ENCODE results near the gene KCNMB2. TPM values are rescaled to one million over a fixed set of nuclear protein-coding genes. Genes with fewer than 3 reads are reported as not detected.

Gene KCNMB2
- polyA plus RNA-seq, 1 donor (not counting 4 experiments of a cell fraction or from before 2014, with no cell fraction given) = not detected

DNA sequence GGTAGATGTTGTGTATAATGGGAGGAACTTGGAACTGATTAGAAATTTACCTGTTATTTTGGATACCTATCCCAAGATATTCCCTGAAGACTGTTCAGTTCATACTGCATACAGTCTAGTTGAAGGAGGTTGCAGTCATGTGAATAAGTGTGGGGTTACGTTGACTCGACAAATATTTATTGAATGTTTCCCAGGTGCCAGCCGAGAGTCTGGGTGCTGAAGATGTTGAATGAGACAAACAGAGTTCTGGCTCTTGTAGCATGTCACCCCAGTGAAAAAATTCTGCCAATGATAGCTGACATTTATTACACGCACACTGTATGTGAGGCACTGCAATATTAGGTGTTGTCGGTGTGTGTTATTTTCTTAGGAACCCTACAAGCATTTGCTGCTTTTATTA is 176.0 kb downstream of the KCNMB2 start:
- DNase-seq (ENCODE audit: low read depth, low spot score) (no peak), FAIRE-seq (no peak)
- no peak for TF ChIP-seq EZH2 (IDR thresholded peaks at IDR 0.05; ENCODE audit: low read length)
- TF ChIP-seq, protein P1, sequence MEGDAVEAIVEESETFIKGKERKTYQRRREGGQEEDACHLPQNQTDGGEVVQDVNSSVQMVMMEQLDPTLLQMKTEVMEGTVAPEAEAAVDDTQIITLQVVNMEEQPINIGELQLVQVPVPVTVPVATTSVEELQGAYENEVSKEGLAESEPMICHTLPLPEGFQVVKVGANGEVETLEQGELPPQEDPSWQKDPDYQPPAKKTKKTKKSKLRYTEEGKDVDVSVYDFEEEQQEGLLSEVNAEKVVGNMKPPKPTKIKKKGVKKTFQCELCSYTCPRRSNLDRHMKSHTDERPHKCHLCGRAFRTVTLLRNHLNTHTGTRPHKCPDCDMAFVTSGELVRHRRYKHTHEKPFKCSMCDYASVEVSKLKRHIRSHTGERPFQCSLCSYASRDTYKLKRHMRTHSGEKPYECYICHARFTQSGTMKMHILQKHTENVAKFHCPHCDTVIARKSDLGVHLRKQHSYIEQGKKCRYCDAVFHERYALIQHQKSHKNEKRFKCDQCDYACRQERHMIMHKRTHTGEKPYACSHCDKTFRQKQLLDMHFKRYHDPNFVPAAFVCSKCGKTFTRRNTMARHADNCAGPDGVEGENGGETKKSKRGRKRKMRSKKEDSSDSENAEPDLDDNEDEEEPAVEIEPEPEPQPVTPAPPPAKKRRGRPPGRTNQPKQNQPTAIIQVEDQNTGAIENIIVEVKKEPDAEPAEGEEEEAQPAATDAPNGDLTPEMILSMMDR (optimal IDR thresholded peaks at IDR 0.05 in 1 of 3, IDR thresholded peaks at IDR 0.05 in 1 of 3, conservative IDR thresholded peaks at IDR 0.05 in 1 of 3; ENCODE audit: extremely low read depth in 1 of 3, insufficient read depth in 2 of 3, low read length in 3 of 3) = no peak
- H3K79me2 ChIP-seq (ENCODE audit: control insufficient read depth, insufficient read depth, low read length) = no peaks in the 10 kb centered on the region
- no peak overlapping the region for H3K9ac ChIP-seq (ENCODE audit: control insufficient read depth, extremely low read depth, insufficient read depth, low read length)
- H3K27ac ChIP-seq (ENCODE audit: control insufficient read depth, insufficient read depth, low read length) = no peak overlapping the region
- no peak overlapping the region for H2AFZ ChIP-seq (ENCODE audit: control insufficient read depth, low read length)
- H3K4me1 ChIP-seq (ENCODE audit: control insufficient read depth, extremely low read depth, insufficient read depth, low read length) = peaks cover 14% of the 10 kb centered on the region
- H3K9me1 ChIP-seq (ENCODE audit: control insufficient read depth, extremely low read depth, insufficient read depth, low read length) = no peaks in the 10 kb centered on the region
- no peaks in the 10 kb centered on the region for H3K27me3 ChIP-seq (ENCODE audit: control insufficient read depth, extremely low read depth, insufficient read depth, low read length)
- H4K20me1 ChIP-seq (ENCODE audit: control insufficient read depth, extremely low read depth, insufficient read depth, low read length) = no peaks in the 10 kb centered on the region
- no peak overlapping the region for H3K4me3 ChIP-seq (ENCODE audit: control insufficient read depth in 2 of 3, extremely low read depth in 1 of 3, insufficient read depth in 2 of 3, low read depth in 1 of 3, low read length in 3 of 3)
- no peak overlapping the region for H3K4me2 ChIP-seq (ENCODE audit: control insufficient read depth, extremely low read depth, insufficient read depth, low read depth, low read length)
- dilution Hi-C loops (cut with MboI; ENCODE audit: extremely low pct_ligation_motif_present, low sequenced_read_pairs) = no loop called here
- no peaks in the 10 kb centered on the region for H3K9me3 ChIP-seq (ENCODE audit: control insufficient read depth, low read depth, low read length)
- no peaks in the 10 kb centered on the region for H3K36me3 ChIP-seq (ENCODE audit: control insufficient read depth in 2 of 2, extremely low read depth in 1 of 2, insufficient read depth in 2 of 2, low read length in 2 of 2)

DNA sequence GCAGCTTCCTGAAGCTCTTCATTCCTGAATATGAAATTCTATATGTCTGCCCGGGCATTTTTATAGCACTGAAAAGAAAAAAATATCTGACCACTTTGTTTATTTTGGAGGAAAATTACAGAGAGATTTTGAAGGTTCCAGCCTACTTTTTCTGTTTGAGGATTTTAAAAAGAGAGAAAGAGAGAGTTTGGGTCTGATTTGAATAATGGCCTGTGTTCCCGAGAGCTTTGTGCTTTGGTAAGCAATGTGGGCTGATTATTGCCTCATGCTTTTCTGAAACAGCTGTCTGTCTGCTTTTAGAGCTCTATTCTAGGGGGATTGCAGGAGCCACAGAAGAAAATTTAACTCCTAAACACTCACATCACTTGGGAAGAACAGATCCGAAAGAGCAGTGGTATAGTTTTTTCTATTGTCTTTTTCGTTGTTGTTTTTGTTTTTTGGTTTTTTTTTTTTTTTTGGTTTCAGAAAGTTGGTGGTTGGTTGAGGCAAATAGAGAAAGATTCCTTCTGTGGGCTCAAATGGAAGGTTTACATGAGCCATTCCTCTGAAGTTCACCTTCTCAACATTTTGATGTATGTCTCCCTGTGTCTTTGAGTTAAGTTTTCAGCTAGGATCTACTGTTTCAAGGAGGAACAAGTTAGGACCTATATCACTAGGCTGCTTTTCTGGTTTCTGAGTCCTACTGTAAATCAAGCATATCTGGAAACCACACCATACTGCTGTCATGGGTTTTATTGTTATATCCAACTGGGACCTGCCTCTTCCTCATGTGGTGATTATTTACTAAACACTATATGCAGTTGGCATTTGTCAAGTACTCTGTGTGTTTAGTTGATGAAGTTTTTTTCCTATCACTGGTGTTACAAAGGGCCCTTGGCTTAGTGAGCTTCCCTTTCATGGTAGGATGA is 178.9 kb downstream of the KCNMB2 start:
- FAIRE-seq (peak; percentile 53), DNase-seq (ENCODE audit: low read depth, low spot score) (no peak)
- no peak overlapping the region for H3K4me3 ChIP-seq (ENCODE audit: control insufficient read depth in 2 of 3, extremely low read depth in 1 of 3, insufficient read depth in 2 of 3, low read depth in 1 of 3, low read length in 3 of 3)
- H3K9me3 ChIP-seq (ENCODE audit: control insufficient read depth, low read depth, low read length) = no peaks in the 10 kb centered on the region
- dilution Hi-C loops (cut with MboI; ENCODE audit: extremely low pct_ligation_motif_present, low sequenced_read_pairs) = no loop called here
- TF ChIP-seq EZH2 (IDR thresholded peaks at IDR 0.05; ENCODE audit: low read length) = no peak
- TF ChIP-seq, protein P1 (optimal IDR thresholded peaks at IDR 0.05 in 1 of 3, IDR thresholded peaks at IDR 0.05 in 1 of 3, conservative IDR thresholded peaks at IDR 0.05 in 1 of 3; ENCODE audit: extremely low read depth in 1 of 3, insufficient read depth in 2 of 3, low read length in 3 of 3) = no peak
- H3K27me3 ChIP-seq (ENCODE audit: control insufficient read depth, extremely low read depth, insufficient read depth, low read length) = no peaks in the 10 kb centered on the region
- H3K9me1 ChIP-seq (ENCODE audit: control insufficient read depth, extremely low read depth, insufficient read depth, low read length) = no peaks in the 10 kb centered on the region
- H4K20me1 ChIP-seq (ENCODE audit: control insufficient read depth, extremely low read depth, insufficient read depth, low read length) = no peaks in the 10 kb centered on the region
- no peaks in the 10 kb centered on the region for H3K36me3 ChIP-seq (ENCODE audit: control insufficient read depth in 2 of 2, extremely low read depth in 1 of 2, insufficient read depth in 2 of 2, low read length in 2 of 2)
- H3K4me2 ChIP-seq (ENCODE audit: control insufficient read depth, extremely low read depth, insufficient read depth, low read depth, low read length) = peak overlapping the region; percentile 25
- no peaks in the 10 kb centered on the region for H3K79me2 ChIP-seq (ENCODE audit: control insufficient read depth, insufficient read depth, low read length)
- no peak overlapping the region for H3K27ac ChIP-seq (ENCODE audit: control insufficient read depth, insufficient read depth, low read length)
- H2AFZ ChIP-seq (ENCODE audit: control insufficient read depth, low read length) = peak overlapping the region; percentile 63
- H3K9ac ChIP-seq (ENCODE audit: control insufficient read depth, extremely low read depth, insufficient read depth, low read length) = no peak overlapping the region
- peaks cover 10% of the 10 kb centered on the region for H3K4me1 ChIP-seq (ENCODE audit: control insufficient read depth, extremely low read depth, insufficient read depth, low read length)

Data from keratinocyte (primary cell).